Colonic mucosa (tissue), 4 donors: ENCODE results near the gene DNAH3. TPM values are rescaled to one million over a fixed set of nuclear protein-coding genes. Genes with fewer than 3 reads are reported as not detected.
"Not testable (repeated sequence)": the region's sequence is repeated elsewhere in the genome, so short reads cannot be mapped to it uniquely, and the experiment has no call there.

Experiments used
- DNase-seq: peaks from one replicate; pipeline ENCODE4 v3.0.0-alpha.2; 2020
- H3K27ac ChIP-seq: fragments of 200-600 bp; one replicate; pipeline ENCODE4 v1.8.0; 2021
- H3K27me3 ChIP-seq: fragments of 200-600 bp; one replicate; pipeline ENCODE4 v1.8.0; 2021
- H3K36me3 ChIP-seq: fragments of 200-600 bp; one replicate; pipeline ENCODE4 v1.8.0; 2021
- H3K4me1 ChIP-seq: fragments of 200-600 bp; one replicate; pipeline ENCODE4 v1.8.0; 2021; ENCODE audit warnings: mild to moderate bottlenecking
- H3K4me3 ChIP-seq: fragments of 200-600 bp; one replicate; pipeline ENCODE4 v1.8.0; 2021
- H3K9ac ChIP-seq, 2 donors: one replicate each; pipeline ENCODE4 v1.7.0; 2013; ENCODE audit warnings: control low read depth in 2 of 2, low read depth in 2 of 2, low read length in 2 of 2
- H3K9me3 ChIP-seq: fragments of 200-600 bp; one replicate; pipeline ENCODE4 v1.8.0; 2021
- CTCF ChIP-seq: fragments of 200-600 bp; IDR thresholded peaks from one replicate; pipeline ENCODE4 v1.8.0; 2022; ENCODE audit warnings: antibody characterized with exemption, mild to moderate bottlenecking
- intact Hi-C: fragments of 100-400 bp; cut with DNase I; formaldehyde crosslinking; loops from one replicate; pipeline ENCODE4 v1.14.1; 2022
- total RNA-seq, 2 donors: library from RNA; stranded (reverse); fragmentation: NEBNext Ultra II Directional in 1 of 2; extraction: Animal tissue kit (Norgen Biotek cat#: 25700) in 1 of 2; gene quantifications; one replicate each; pipeline ENCODE4 v1.2.1, GENCODE V29; 2021
- donor health status: healthy.
- donor health status: DM: no; HTN: no; CAD: no.
- donor health status: DM: no; HTN: no; CAD: no.

DNAH3 gene
- total RNA-seq, 2 donors from 2014 or later = 4.2 to 5.1 TPM

- Histone ChIP-seq H3K9me3 (no peaks in the 10 kb centered on the region), H3K4me1 (peaks cover 11% of the 10 kb centered on the region), H3K36me3 (no peaks in the 10 kb centered on the region), H3K4me3 (no peak overlapping the region), H3K27me3 (no peaks in the 10 kb centered on the region), H3K9ac (peak overlapping the region in 1 of 2 donors; percentile 96), H3K27ac (peak overlapping the region; percentile 76)
- peak; percentile 26 for DNase-seq
- intact Hi-C loops = loop anchor here (5.0 to 10.0 kb wide), 2 partner anchors 145 to 1167 kb away; no protein-coding TSS in a partner anchor
- no peak for TF ChIP-seq CTCF
Measured at GRCh38 chr16:21157632-21158031, 7.0 kb upstream of the DNAH3 start.

DNA sequence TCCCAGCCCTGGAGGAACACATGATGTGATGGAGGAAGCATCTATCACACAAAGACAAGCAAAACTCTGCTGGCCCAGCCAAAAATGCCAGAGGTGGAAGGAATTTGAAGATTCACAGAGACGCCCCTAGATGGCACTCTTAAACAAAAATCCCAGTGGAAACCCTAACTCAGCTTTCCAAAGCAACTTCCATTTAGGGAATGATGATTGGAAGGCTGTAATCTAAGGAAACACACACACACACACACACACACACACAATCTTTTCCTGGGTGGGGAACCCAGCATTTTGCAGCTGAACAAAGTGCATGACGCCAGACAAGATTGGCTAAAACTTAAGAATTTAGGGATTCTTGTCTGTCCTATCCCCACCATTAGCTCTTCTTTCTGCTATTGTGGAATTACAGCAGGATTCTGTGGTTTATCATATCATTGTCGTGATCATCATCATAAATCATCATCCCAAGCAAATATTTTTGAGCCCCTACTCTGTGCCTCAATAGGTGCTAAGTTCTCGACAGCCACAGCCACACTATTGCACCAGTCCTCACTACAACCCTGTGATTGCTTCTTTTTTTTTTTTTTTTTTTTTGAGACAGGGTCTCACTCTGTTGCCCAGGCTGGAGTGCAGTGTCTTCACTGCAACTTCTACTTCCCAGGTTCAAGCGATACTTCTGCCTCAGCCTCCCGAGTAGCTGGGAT, 6.3 kb upstream of the DNAH3 start:
- peak; percentile 68 for DNase-seq
- intact Hi-C loops = loop anchor here (5.0 to 10.0 kb wide), 2 partner anchors 145 to 1168 kb away; no protein-coding TSS in a partner anchor
- peak; percentile 47 for TF ChIP-seq CTCF

GRCh38 chr16:21156011-21156410, 5.4 kb upstream of the DNAH3 start:
- not testable (repeated sequence) for H3K36me3 ChIP-seq, H3K4me3 ChIP-seq, H3K9me3 ChIP-seq, H3K27me3 ChIP-seq, DNase-seq, H3K27ac ChIP-seq, H3K9ac ChIP-seq
- peaks cover 11% of the 10 kb centered on the region for H3K4me1 ChIP-seq
- intact Hi-C loops = loop anchor here (5.0 to 10.0 kb wide), 2 partner anchors 146 to 1169 kb away; no protein-coding TSS in a partner anchor

More for the DNA sequence above, 6.3 kb upstream of the DNAH3 start:
- peaks cover 11% of the 10 kb centered on the region for H3K4me1 ChIP-seq
- H3K9me3 ChIP-seq = no peaks in the 10 kb centered on the region
- H3K27ac ChIP-seq = no peak overlapping the region
- H3K4me3 ChIP-seq = no peak overlapping the region
- H3K27me3 ChIP-seq = no peaks in the 10 kb centered on the region
- peak overlapping the region in 1 of 2 donors; percentile 40 for H3K9ac ChIP-seq
- H3K36me3 ChIP-seq = no peaks in the 10 kb centered on the region

GRCh38 chr16:21153124-21153729, 2.6 kb upstream of the DNAH3 start:
- intact Hi-C loops = loop anchor here (10.0 kb wide), 1 partner anchor 1172 kb away; no protein-coding TSS in a partner anchor
- H3K36me3 ChIP-seq, DNase-seq: not testable (repeated sequence)

DNA sequence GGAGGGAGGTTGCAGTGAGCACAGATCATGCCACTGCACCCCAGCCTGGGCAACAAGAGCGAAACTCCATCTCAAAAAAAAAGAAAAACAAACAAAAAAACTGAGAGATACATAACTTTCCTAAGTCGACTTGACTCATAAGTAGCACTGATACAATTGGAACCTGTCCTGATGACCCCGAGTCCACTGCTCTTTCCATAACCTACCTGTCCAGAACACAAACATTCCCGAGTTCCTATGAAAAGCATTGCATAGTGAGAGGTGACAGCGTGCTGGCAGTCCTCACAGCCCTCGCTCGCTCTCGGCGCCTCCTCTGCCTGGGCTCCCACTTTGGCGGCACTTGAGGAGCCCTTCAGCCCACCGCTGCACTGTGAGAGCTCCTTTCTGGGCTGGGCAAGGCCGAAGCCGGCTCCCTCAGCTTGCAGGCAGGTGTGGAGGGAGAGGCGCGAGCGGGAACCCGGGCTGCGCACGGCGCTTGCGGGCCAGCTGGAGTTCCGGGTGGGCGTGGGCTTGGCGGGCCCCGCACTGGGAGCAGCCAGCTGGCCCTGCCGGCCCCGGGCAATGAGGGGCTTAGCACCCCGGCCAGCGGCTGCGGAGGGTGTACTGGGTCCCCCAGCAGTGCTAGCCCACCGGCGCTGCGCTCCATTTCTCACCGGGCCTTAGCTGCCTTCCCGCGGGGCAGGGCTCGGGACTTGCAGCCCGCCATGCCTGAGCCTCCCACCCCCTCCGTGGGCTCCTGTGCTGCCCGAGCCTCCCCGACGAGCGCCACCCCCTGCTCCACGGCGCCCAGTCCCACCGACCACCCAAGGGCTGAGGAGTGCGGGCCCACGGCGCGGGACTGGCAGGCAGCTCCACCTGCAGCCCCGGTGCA, 1.7 kb upstream of the DNAH3 start:
- H3K27me3 ChIP-seq, DNase-seq, H3K9ac ChIP-seq, H3K4me3 ChIP-seq, H3K27ac ChIP-seq, H3K36me3 ChIP-seq, H3K9me3 ChIP-seq, H3K4me1 ChIP-seq: not testable (repeated sequence)
- intact Hi-C loops = loop anchor here (10.0 kb wide), 1 partner anchor 1172 kb away; no protein-coding TSS in a partner anchor

More at GRCh38 chr16:21153124-21153729, 2.6 kb upstream of the DNAH3 start:
- not testable (repeated sequence) for H3K4me3 ChIP-seq, H3K27ac ChIP-seq, H3K9ac ChIP-seq, H3K4me1 ChIP-seq, H3K27me3 ChIP-seq, H3K9me3 ChIP-seq

- TF ChIP-seq CTCF = no peak
- Histone ChIP-seq H3K27ac (no peak overlapping the region), H3K9me3 (no peaks in the 10 kb centered on the region), H3K4me3 (no peak overlapping the region), H3K36me3 (no peaks in the 10 kb centered on the region), H3K4me1 (no peaks in the 10 kb centered on the region), H3K27me3 (no peaks in the 10 kb centered on the region), H3K9ac (no peak overlapping the region)
- intact Hi-C loops = no loop called here
- no peak for DNase-seq
Measured at GRCh38 chr16:21145738-21146137, 4.9 kb downstream of the DNAH3 start.
